K562 treated with DMSO at 1 percent for 48 hours (cell line): ENCODE results near the gene KBTBD6. TPM values are rescaled to one million over a fixed set of nuclear protein-coding genes. Genes with fewer than 3 reads are reported as not detected.

Source experiments
- total RNA-seq: library from RNA; unstranded; fragments of 300-600 nt; gene quantifications from 2 replicates; pipeline ENCODE4 v1.2.3, GENCODE V29; 2022; ENCODE audit warnings: low replicate concordance; ENCODE audit errors: extremely low read depth

The KBTBD6 gene, protein sequence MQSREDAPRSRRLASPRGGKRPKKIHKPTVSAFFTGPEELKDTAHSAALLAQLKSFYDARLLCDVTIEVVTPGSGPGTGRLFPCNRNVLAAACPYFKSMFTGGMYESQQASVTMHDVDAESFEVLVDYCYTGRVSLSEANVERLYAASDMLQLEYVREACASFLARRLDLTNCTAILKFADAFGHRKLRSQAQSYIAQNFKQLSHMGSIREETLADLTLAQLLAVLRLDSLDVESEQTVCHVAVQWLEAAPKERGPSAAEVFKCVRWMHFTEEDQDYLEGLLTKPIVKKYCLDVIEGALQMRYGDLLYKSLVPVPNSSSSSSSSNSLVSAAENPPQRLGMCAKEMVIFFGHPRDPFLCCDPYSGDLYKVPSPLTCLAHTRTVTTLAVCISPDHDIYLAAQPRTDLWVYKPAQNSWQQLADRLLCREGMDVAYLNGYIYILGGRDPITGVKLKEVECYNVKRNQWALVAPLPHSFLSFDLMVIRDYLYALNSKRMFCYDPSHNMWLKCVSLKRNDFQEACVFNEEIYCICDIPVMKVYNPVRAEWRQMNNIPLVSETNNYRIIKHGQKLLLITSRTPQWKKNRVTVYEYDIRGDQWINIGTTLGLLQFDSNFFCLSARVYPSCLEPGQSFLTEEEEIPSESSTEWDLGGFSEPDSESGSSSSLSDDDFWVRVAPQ
- not detected in 2 replicates for total RNA-seq

DNA sequence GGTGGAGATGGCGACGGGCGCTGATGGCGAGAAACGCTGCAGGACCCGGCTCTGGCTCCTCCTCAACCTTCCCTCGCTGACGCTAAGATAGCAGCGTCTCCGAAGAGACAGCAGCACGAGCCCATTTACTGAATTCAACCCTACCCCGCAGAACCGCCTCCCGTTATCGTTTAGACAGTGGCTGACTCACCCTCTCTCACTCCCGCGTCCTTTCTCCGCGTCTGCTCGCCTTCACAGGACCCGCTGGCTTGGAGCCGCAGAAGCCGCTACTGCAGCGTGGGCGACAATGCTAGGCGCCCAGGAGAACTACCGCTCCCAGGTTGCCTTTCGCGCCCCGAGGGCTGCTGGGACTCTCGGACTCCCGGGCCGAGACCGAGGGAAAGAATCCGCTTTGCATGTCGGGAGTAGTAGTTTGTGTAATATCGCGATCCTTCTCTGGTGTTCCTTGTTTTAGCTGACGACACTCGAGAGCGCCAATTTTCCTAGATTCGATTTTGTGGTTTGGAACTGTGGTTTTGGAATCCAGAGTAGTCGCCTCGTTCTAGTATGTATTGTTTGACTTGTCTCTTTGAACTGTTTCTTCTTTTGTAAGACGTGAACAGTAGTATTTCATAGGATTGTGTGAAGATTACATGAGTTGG is at the start of gene KBTBD6:
TSS of gene KBTBD6 (minus strand) at position 291 of the 641 bp plus-strand sequence. CDS start 291 bp downstream, outside the sequence.

Other genes with a start within 250 kb of the KBTBD6 start
- not detected in 2 replicates for gene ELF1, start 113.5 kb downstream of the KBTBD6 start, total RNA-seq
- gene WBP4, start 71.3 kb downstream of the KBTBD6 start, total RNA-seq, result not detected in 2 replicates
- not detected in 2 replicates for gene KBTBD7, start 61.8 kb upstream of the KBTBD6 start, total RNA-seq
- gene MTRF1, start 130.8 kb upstream of the KBTBD6 start, total RNA-seq, result not detected in 2 replicates
- gene NAA16, start 178.5 kb upstream of the KBTBD6 start, total RNA-seq, result not detected in 2 replicates